NT2/D1 (cell line): ENCODE measurements around the gene NYAP1.

Experiments
- DNase-seq: peaks from one replicate; pipeline ENCODE4 v3.0.0-alpha.2; 2011; ENCODE audit warnings: low read depth, low spot score
- H3K27me3 ChIP-seq: 2 replicates; pipeline ENCODE4 v1.6.0; 2011; ENCODE audit warnings: mild to moderate bottlenecking; ENCODE audit not compliant: insufficient read length, insufficient read depth
- H3K36me3 ChIP-seq: 2 replicates; pipeline ENCODE4 v1.6.1; 2011; ENCODE audit warnings: mild to moderate bottlenecking, low read length, mixed read lengths; ENCODE audit not compliant: insufficient read depth, insufficient read length
- H3K4me1 ChIP-seq: 2 replicates; pipeline ENCODE4 v1.5.1; 2011; ENCODE audit not compliant: insufficient read depth, insufficient read length
- H3K4me3 ChIP-seq: 2 replicates; pipeline ENCODE4 v1.5.1; 2011; ENCODE audit warnings: low read depth; ENCODE audit not compliant: insufficient read length
- H3K9ac ChIP-seq: 2 replicates; pipeline ENCODE4 v1.6.0; 2011; ENCODE audit warnings: low read depth; ENCODE audit not compliant: insufficient read length
- H3K9me3 ChIP-seq: 2 replicates; pipeline ENCODE4 v1.5.1; 2011; ENCODE audit warnings: mild to moderate bottlenecking, low read length; ENCODE audit not compliant: insufficient read depth
- SUZ12 ChIP-seq: IDR thresholded peaks from 2 replicates; pipeline ENCODE4 v1.6.1; 2011; ENCODE audit not compliant: insufficient read length, insufficient read depth; ENCODE audit errors: extremely low read depth
- YY1 ChIP-seq: IDR thresholded peaks from 2 replicates; pipeline ENCODE4 v1.6.1; 2011; ENCODE audit not compliant: insufficient read length, insufficient read depth
- ZNF274 ChIP-seq: IDR thresholded peaks from 2 replicates; pipeline ENCODE4 v1.6.1; 2011; ENCODE audit warnings: mild to moderate bottlenecking, low read depth, low read length

NYAP1 gene

DNA sequence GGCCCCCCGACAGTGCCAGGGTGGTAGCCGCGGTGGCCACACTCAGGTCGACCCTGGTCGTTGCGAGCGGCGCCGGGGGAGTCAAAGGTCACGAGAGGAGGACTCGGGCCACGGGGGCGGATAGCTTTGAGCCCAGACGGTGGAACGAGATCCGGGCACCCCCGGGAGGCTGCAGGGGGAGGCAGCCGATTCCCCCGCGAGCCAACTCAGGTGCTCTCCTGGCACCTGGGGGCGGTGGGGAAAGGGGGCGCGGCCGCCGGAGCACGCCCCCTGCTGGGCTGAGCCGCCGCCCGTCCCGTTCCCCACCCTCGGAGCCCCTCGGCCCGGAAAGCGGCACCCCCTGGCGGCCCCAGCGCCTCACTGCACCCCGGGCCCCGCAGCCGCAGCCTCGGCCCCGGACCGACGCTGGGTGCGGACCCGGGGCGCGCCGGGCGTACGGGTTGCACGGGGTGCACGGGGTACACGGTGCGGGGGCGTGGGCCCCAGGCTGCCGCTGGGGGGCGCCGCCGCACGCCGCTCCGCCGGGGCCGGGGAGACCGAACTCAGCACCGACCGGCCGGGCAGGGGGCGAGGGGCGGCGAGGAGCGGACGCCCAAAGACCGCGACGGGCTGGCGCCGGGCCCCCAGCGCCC lies 521 bp upstream of the NYAP1 start:
- H3K9ac ChIP-seq = peak overlapping the region; percentile 50
- DNase-seq = no peak
- H3K4me1 ChIP-seq = peaks cover 14% of the 10 kb centered on the region

GRCh38 chr7:100484673-100485045 lies 932 bp downstream of the NYAP1 start:
- no peak overlapping the region for H3K4me3 ChIP-seq
- peak overlapping the region; percentile 45 for H3K9ac ChIP-seq

More for the DNA sequence above, 521 bp upstream of the NYAP1 start:
- Histone ChIP-seq H3K9me3 (no peaks in the 10 kb centered on the region), H3K36me3 (no peaks in the 10 kb centered on the region), H3K27me3 (no peaks in the 10 kb centered on the region), H3K4me3 (peak overlapping the region; percentile 39)
- TF ChIP-seq ZNF274 (no peak), SUZ12 (no peak), YY1 (no peak)

DNA sequence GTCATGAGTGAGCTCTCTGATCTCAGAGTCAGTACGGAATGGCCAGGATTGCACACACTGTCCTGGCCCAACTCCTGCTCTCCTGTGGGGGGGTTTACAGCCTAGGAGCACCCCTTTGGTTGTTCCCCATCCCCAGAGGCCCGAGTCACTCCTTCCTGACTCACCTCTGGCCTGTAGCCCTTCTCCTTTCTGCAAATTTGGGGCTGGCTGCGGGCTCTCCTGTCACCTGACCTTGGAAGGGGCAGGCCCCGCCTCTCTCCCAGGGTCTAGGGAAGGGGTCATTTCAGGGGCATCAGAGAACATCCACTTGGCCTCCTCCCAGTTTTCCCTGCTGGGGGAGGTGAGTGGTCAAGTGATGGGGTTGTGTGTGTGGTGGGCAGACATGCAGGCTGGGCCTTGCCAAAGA lies 1.7 kb downstream of the NYAP1 start:
- Histone ChIP-seq H3K9ac (peak overlapping the region; percentile 62), H3K36me3 (no peaks in the 10 kb centered on the region), H3K4me3 (no peak overlapping the region), H3K27me3 (no peaks in the 10 kb centered on the region), H3K9me3 (no peaks in the 10 kb centered on the region), H3K4me1 (peaks cover 24% of the 10 kb centered on the region)
- DNase-seq = no peak
- TF ChIP-seq ZNF274 (no peak), SUZ12 (no peak), YY1 (no peak)

More at GRCh38 chr7:100484673-100485045, 932 bp downstream of the NYAP1 start:
- no peak for DNase-seq
- Histone ChIP-seq H3K36me3 (no peaks in the 10 kb centered on the region), H3K27me3 (no peaks in the 10 kb centered on the region), H3K9me3 (no peaks in the 10 kb centered on the region), H3K4me1 (peaks cover 18% of the 10 kb centered on the region)
- TF ChIP-seq ZNF274 = no peak
- no peak for TF ChIP-seq YY1

DNA sequence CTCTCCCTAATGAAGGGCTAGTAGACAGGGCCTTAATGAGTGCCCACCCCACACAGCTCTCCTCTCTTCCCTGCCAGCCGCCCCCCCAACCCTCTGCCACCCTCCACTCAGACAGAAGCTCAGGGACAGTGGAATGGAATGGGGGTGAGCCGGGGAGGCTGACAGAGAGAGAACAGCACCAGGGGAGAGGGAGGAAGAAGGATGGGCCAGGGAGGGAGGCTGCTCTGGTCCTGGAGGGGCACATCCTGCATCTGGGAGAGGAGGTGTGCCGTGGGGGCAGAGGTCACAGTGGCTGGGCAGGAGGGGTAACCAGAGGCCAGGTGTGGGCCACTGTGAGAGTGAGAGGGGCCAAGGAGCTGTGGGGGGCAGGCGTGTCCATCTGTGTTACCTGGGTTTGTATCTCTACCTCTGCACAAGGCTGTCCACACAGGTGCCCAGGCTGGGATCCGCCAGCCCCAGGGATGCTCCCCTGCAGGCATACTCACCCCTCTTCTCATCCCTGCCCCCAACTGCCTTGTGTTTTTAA lies 2.4 kb downstream of the NYAP1 start:
- no peak for DNase-seq
- no peak for TF ChIP-seq SUZ12
- no peak for TF ChIP-seq ZNF274
- no peak for TF ChIP-seq YY1

GRCh38 chr7:100486753-100487446 lies 3.2 kb downstream of the NYAP1 start:
- Histone ChIP-seq H3K9me3 (no peaks in the 10 kb centered on the region), H3K4me3 (no peak overlapping the region), H3K36me3 (no peaks in the 10 kb centered on the region), H3K4me1 (peaks cover 25% of the 10 kb centered on the region), H3K27me3 (no peaks in the 10 kb centered on the region), H3K9ac (no peak overlapping the region)
- TF ChIP-seq SUZ12 (no peak), ZNF274 (no peak), YY1 (no peak)
- no peak for DNase-seq

More for the DNA sequence above, 2.4 kb downstream of the NYAP1 start:
- peak overlapping the region; percentile 32 for H3K9ac ChIP-seq
- H3K4me1 ChIP-seq = peaks cover 25% of the 10 kb centered on the region
- H3K36me3 ChIP-seq = no peaks in the 10 kb centered on the region
- H3K9me3 ChIP-seq = no peaks in the 10 kb centered on the region
- no peaks in the 10 kb centered on the region for H3K27me3 ChIP-seq
- no peak overlapping the region for H3K4me3 ChIP-seq

DNA sequence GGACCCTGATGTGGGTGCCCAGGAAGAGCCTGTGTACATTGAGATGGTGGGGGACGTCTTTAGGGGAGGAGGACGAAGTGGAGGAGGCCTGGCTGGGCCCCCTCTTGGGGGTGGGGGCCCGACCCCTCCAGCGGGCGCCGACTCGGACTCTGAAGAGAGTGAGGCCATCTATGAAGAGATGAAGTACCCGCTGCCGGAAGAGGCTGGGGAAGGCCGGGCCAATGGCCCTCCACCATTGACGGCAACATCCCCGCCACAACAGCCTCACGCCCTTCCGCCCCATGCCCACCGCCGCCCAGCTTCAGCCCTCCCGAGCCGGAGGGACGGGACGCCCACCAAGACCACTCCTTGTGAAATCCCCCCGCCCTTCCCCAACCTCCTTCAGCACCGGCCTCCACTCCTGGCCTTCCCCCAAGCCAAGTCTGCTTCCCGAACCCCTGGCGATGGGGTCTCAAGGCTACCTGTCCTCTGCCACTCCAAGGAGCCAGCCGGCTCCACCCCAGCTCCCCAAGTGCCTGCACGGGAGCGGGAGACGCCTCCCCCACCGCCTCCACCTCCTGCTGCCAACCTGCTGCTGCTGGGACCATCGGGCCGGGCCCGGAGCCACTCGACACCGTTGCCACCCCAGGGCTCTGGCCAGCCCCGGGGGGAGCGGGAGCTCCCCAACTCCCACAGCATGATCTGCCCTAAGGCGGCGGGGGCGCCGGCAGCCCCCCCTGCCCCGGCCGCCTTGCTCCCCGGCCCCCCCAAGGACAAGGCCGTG lies 4.8 kb downstream of the NYAP1 start:
- H3K4me3 ChIP-seq = no peak overlapping the region
- H3K36me3 ChIP-seq = no peaks in the 10 kb centered on the region
- H3K9ac ChIP-seq = no peak overlapping the region
- TF ChIP-seq ZNF274 = no peak
- no peak for TF ChIP-seq SUZ12
- TF ChIP-seq YY1 = no peak
- no peaks in the 10 kb centered on the region for H3K9me3 ChIP-seq
- peaks cover 25% of the 10 kb centered on the region for H3K4me1 ChIP-seq
- DNase-seq = no peak
- H3K27me3 ChIP-seq = peaks cover 14% of the 10 kb centered on the region

GRCh38 chr7:100489121-100489520 lies 5.4 kb downstream of the NYAP1 start:
- peaks cover 14% of the 10 kb centered on the region for H3K27me3 ChIP-seq
- TF ChIP-seq SUZ12 (no peak), ZNF274 (no peak), YY1 (no peak)
- H3K9me3 ChIP-seq = no peaks in the 10 kb centered on the region
- DNase-seq = no peak
- H3K9ac ChIP-seq = no peak overlapping the region
- peaks cover 25% of the 10 kb centered on the region for H3K4me1 ChIP-seq
- no peaks in the 10 kb centered on the region for H3K36me3 ChIP-seq
- no peak overlapping the region for H3K4me3 ChIP-seq
